GM04504 (cell line): ENCODE results near the gene PARD3B.
"Not testable (repeated sequence)": the region's sequence is repeated elsewhere in the genome, so short reads cannot be mapped to it uniquely, and the experiment has no call there.

Experiments used
- DNase-seq: peaks from one replicate; pipeline ENCODE4 v3.0.0-alpha.2; 2012; ENCODE audit warnings: low read depth

The PARD3B gene

DNA sequence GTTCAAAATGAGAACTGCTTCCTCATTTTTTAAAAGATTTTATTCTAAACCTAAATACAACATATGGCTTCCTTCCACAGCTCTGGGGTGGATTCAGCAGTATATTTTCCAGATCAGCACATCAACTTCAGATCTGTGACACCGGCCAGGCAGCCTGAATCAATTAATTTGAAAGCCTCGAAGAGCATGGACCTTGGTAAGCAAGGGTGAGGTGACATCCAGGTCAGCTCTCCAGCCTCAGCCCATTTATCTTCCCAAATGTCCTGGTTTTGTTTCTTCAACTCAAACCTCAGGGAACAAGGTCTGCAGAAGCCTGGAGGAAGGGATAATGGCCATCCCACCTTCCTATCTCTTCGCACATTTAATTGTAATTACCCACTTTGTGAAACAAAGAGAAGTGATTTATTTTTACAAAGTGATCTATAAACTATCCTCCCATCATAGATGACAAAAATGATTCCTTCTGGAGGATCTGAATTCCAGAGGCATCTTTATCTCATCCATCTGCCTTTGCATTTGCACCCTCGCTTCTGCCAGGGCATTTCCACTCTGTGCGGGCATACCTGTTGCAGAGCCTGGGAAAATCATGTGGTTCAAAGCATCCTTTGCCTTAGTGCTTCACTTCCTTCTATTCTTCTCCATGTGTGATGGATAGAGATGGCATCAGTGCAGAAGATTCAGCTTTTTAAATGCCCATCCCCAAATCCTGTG lies 648.0 kb downstream of the PARD3B start:
- no peak for DNase-seq

GRCh38 chr2:205193836-205194228 lies 648.6 kb downstream of the PARD3B start:
- no peak for DNase-seq

- no peak for DNase-seq
Observed at GRCh38 chr2:205197468-205198139, 652.3 kb downstream of the PARD3B start.

GRCh38 chr2:205198140-205198525 lies 652.9 kb downstream of the PARD3B start:
- DNase-seq, result peak; percentile 51

DNA sequence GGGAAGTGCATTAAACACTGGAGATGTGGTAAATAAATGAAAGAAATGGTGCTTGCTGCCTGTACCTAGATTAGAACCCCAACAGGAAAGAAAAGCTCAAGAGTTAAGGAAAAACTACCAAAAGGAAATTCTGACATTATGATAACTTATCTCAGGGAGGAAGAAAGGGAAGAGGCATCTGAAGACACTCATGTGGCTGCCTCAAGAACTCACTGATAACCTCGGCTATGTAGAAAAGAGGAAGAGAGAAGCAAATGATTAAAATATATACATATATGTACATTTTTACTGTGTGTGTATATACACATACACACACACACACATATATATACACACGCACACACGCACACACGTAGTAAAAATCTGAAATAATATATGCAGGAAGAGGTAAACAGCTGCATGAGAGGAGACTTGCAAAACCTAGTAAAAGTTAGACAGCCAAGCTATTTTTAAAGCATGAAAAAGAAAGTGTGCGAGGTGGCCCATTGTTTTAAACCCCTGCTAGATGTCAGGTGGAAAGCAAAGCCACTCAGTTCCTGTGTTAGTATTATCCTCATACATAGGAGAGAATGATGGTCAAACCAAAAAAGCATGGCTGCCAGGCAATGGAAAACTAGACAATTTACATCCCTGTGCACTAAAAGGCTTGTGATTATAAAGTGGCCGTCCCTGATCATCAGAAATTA lies 654.0 kb downstream of the PARD3B start:
- DNase-seq, result no peak

- no peak for DNase-seq
Observed at GRCh38 chr2:205210494-205210893, 665.2 kb downstream of the PARD3B start.

GRCh38 chr2:205212357-205212756 lies 667.1 kb downstream of the PARD3B start:
- DNase-seq, result no peak

- no peak for DNase-seq
Observed at GRCh38 chr2:205216092-205216491, 670.8 kb downstream of the PARD3B start.

DNA sequence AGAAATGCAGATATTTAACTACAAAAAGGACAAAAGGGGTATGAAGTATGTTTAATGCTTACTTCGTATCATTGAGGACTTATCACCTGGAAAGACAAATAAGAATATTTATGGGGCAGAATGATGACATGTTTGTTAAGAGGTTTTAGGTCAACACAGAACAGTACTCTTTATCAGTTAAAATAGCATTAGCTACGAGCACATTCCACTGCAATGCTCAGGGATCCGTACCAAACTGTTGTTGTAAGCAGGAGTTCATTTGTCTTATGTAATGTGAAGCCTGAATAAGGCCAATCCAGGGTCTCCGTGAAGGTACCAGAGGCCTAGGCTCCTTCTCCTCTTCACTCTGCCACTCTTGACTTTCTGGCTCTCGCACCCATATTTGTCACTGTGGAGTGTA lies 671.3 kb downstream of the PARD3B start:
- no peak for DNase-seq

- no peak for DNase-seq
Observed at GRCh38 chr2:205217004-205217403, 671.7 kb downstream of the PARD3B start.

- no peak for DNase-seq
Observed at GRCh38 chr2:205218056-205218455, 672.8 kb downstream of the PARD3B start.

- DNase-seq, result not testable (repeated sequence)
Observed at GRCh38 chr2:205218816-205219215, 673.5 kb downstream of the PARD3B start.

- no peak for DNase-seq
Observed at GRCh38 chr2:205220559-205220958, 675.3 kb downstream of the PARD3B start.

GRCh38 chr2:205232086-205232485 lies 686.8 kb downstream of the PARD3B start:
- DNase-seq, result no peak

DNA sequence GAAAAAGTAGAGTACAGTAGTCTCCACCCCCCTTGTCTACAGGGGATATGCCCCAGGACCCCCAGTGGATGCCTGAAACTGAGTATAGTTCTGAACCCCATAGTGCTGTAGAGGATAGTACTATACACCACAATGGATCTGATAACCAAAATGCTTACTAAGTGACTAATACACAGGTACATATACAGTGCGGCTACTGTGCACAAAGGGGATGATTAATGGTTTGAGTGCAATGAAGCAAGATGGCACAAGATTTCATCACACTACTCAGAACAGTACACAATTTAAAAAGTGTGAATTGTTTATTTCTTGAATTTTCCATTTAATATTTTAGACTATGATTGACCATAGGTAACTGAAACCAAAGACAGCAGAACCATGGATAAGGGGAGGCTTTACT lies 690.2 kb downstream of the PARD3B start:
- DNase-seq, result no peak

DNA sequence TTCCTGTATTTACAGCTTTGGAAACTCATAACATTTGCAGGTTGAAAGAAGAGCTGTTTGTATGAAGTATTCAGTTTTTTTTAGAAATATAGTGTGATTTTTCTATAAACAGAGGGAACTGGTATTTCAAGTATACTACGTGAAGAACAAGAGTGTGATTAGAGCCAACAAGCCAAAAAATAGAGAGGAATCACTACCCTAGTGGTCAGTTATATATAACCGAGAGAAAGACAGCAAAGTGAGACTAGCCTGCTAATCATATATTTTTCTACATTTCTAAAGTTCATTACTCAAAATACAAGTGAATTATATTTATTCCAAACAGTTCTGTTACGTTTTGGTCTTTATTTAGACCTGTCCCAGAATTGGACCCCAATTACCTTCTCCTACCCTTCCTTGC lies 692.2 kb downstream of the PARD3B start:
- DNase-seq, result no peak

GRCh38 chr2:205245001-205245400 lies 699.7 kb downstream of the PARD3B start:
- no peak for DNase-seq

DNA sequence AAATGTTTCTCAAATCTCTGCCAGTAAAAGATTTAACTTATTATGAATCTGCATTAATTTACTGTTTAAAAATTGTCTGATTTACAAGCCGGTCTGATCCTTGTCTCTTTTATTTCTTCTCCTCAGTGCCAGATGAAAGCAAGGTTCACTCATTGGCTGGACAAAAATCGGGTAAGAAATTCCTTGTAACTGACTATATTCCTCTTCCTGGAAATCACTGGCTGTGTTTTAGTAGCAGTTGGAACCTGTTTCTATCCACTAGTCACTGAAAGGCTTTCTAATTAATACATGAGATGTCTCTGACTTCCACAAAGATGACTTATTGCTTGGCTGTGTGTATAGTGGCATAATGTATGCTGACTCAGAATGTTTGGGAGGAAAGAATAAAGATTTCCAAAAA lies 700.4 kb downstream of the PARD3B start:
- DNase-seq, result peak; percentile 52

GRCh38 chr2:205259121-205259520 lies 713.8 kb downstream of the PARD3B start:
- DNase-seq, result no peak

GRCh38 chr2:205261516-205262020 lies 716.3 kb downstream of the PARD3B start:
- peak; percentile 24 for DNase-seq

DNA sequence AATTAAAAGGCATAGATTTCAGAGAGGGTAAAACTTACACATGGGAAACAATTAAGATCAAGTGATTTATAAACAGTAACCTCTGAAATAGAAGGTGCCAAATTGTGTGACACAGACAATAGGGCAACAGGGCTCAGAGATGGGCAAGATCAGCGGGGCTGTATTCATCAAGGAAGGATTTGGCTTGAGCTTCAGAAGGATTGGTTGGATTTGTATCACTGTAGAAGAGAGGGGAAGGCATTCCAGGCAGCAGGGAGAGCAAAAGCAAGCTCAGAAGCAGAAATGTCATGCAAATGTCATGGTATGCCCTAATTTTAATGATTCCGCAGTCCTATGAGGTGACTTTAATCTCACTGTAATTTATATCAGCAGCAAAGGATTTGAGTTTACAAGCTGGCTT lies 722.0 kb downstream of the PARD3B start:
- no peak for DNase-seq

DNA sequence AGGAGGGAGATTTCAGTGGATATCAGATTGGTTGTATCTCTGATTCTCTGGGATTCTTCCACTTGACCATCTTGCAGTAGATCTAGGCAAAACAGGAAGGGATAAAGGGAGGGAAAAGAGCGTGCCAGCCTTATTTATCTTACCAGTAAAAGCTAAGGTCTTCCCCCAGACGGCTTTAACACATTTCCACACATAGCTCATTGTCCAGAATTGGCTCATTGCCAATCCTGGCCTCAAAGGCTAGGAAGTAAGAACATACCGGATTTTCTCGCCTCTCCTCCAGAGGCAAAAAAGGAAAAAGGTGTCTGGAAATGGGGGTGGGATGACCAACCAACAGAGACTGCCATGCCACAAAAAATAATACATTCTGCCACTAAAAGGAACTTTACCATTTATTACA lies 725.4 kb downstream of the PARD3B start:
- no peak for DNase-seq

GRCh38 chr2:205273148-205273547 lies 727.9 kb downstream of the PARD3B start:
- no peak for DNase-seq
